ENCODE results near the gene BCL2L2.
"Not testable (repeated sequence)": the region's sequence is repeated elsewhere in the genome, so short reads cannot be mapped to it uniquely, and the experiment has no call there.

BCL2L2 gene

GRCh38 chr14:23324993-23325392 is 18.4 kb downstream of the BCL2L2 start:
- no peak for DNase-seq

GRCh38 chr14:23325746-23326145 is 19.1 kb downstream of the BCL2L2 start:
- not testable (repeated sequence) for DNase-seq

GRCh38 chr14:23326491-23327332 is 20.1 kb downstream of the BCL2L2 start:
- DNase-seq = no peak

- DNase-seq = peak; percentile 75
Measured at GRCh38 chr14:23327947-23328744, 21.5 kb downstream of the BCL2L2 start.

GRCh38 chr14:23335623-23336022 is 29.0 kb downstream of the BCL2L2 start:
- DNase-seq = no peak

- no peak for DNase-seq
Measured at GRCh38 chr14:23339506-23340268, 33.1 kb downstream of the BCL2L2 start.

- DNase-seq = peak; percentile 14
Measured at GRCh38 chr14:23344481-23344880, 37.8 kb downstream of the BCL2L2 start.

GRCh38 chr14:23345987-23346692 is 39.5 kb downstream of the BCL2L2 start:
- DNase-seq = peak; percentile 55

GRCh38 chr14:23346693-23347405 is 40.2 kb downstream of the BCL2L2 start:
- peak; percentile 37 for DNase-seq

GRCh38 chr14:23347406-23348296 is 41.0 kb downstream of the BCL2L2 start:
- peak; percentile 40 for DNase-seq

GRCh38 chr14:23348297-23348655 is 41.6 kb downstream of the BCL2L2 start:
- no peak for DNase-seq

GRCh38 chr14:23349156-23349845 is 42.7 kb downstream of the BCL2L2 start:
- peak; percentile 34 for DNase-seq

GRCh38 chr14:23351681-23352505 is 45.3 kb downstream of the BCL2L2 start:
- peak; percentile 61 for DNase-seq

- DNase-seq = peak; percentile 96
Measured at GRCh38 chr14:23352506-23353432, 46.1 kb downstream of the BCL2L2 start, which contains the start of gene SLC22A17. SLC22A17 (minus strand) TSS chr14:23352887.

- peak; percentile 43 for DNase-seq
Measured at GRCh38 chr14:23353433-23353780, 46.8 kb downstream of the BCL2L2 start.

- DNase-seq = peak; percentile 37
Measured at GRCh38 chr14:23354990-23355389, 48.4 kb downstream of the BCL2L2 start.

GRCh38 chr14:23355871-23356435 is 49.3 kb downstream of the BCL2L2 start:
- DNase-seq = peak; percentile 33

GRCh38 chr14:23356662-23357061 is 50.0 kb downstream of the BCL2L2 start:
- no peak for DNase-seq
